Activated T-cell treated with anti-CD3 and anti-CD28 coated beads, Interleukin-2, amount 50 U/mL, for 24 hours (primary cell): ENCODE results near the gene RALBP1.
"Not testable (repeated sequence)": the region's sequence is repeated elsewhere in the genome, so short reads cannot be mapped to it uniquely, and the experiment has no call there.

ENCODE experiments used
- DNase-seq: peaks from one replicate; pipeline ENCODE4 v3.0.0-alpha.2; 2020
- H3K27ac Mint-ChIP-seq: 2 replicates; pipeline ENCODE4 v1.8.0; 2020; ENCODE audit warnings: mild to moderate bottlenecking, mixed read lengths
- H3K27me3 Mint-ChIP-seq: 2 replicates; pipeline ENCODE4 v1.8.0; 2020; ENCODE audit warnings: mixed read lengths
- H3K36me3 Mint-ChIP-seq: 2 replicates; pipeline ENCODE4 v1.8.0; 2020; ENCODE audit warnings: low read depth, mixed read lengths
- H3K4me1 Mint-ChIP-seq: 2 replicates; pipeline ENCODE4 v1.8.0; 2020; ENCODE audit warnings: low read depth, mixed read lengths
- H3K4me3 Mint-ChIP-seq: 2 replicates; pipeline ENCODE4 v1.8.0; 2020; ENCODE audit warnings: mild to moderate bottlenecking, moderate library complexity, mixed read lengths
- H3K9me3 Mint-ChIP-seq: 2 replicates; pipeline ENCODE4 v1.8.0; 2020; ENCODE audit warnings: mixed read lengths

Gene RALBP1

DNA sequence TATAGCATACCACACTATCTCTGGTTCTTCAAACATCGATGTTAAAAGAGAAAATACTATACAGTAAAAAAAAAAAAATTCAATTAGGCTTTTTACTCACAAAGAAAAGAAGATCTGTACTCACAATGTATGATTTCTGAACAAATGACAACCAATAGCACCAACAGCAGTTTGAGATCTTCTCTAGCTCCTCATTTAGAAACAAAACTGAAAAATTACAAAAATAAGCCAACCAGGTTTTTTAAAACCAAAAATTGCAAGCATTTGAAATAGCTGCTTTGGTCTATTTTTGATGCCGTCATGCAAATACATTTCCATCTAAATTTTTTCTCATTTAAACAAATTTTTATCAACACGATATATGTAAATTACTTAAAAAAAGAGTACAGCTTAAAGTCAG lies 34.3 kb upstream of the RALBP1 start:
- H3K27me3 Mint-ChIP-seq: no peaks in the 10 kb centered on the region
- H3K9me3 Mint-ChIP-seq: no peaks in the 10 kb centered on the region
- no peak overlapping the region for H3K27ac Mint-ChIP-seq
- H3K4me3 Mint-ChIP-seq: no peak overlapping the region
- no peaks in the 10 kb centered on the region for H3K4me1 Mint-ChIP-seq
- no peaks in the 10 kb centered on the region for H3K36me3 Mint-ChIP-seq
- no peak for DNase-seq

DNA sequence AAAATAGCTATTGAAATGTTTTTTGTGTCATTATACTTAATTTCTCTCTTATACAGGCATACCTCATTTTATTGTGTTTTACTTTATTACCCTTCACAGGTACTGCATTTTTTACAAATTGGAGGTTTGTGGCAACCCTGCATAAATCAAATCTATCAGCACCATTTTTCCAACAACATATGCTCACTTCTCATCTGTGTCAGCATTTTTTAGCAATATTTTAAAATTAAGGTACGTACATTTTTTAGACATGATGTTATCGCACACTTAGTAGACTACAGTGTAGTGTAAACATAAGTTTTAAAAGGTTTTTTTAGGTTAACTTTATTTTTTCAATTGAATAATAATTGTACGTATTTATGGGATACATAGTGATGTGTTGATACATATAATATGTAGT lies 30.8 kb upstream of the RALBP1 start:
- H3K36me3 Mint-ChIP-seq: no peaks in the 10 kb centered on the region
- H3K4me1 Mint-ChIP-seq: no peaks in the 10 kb centered on the region
- peaks cover 12% of the 10 kb centered on the region for H3K9me3 Mint-ChIP-seq
- no peak overlapping the region for H3K27ac Mint-ChIP-seq
- H3K4me3 Mint-ChIP-seq: no peak overlapping the region
- H3K27me3 Mint-ChIP-seq: peaks cover 2% of the 10 kb centered on the region
- DNase-seq: no peak

DNA sequence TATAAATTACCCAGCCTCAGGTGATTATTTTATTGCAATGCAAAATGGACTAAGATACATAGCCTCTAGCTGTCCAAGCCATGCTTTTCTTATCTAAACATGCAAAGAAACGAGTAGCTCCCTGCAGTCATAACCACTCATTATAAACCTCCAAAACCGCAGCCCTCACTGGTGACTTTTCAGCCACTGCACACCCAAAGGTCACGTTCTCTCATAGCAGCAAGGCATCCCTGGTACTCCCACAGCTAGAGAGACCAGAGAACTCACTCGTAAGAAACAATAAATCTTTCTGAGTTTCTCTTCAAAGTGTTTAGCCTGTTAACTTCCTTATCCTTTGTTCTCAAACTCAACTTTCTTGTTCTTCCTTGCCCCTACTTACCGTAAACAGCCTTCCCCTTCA lies 28.5 kb upstream of the RALBP1 start:
- H3K4me1 Mint-ChIP-seq: no peaks in the 10 kb centered on the region
- H3K27me3 Mint-ChIP-seq: peaks cover 10% of the 10 kb centered on the region
- no peak for DNase-seq
- H3K36me3 Mint-ChIP-seq: no peaks in the 10 kb centered on the region
- H3K4me3 Mint-ChIP-seq: no peak overlapping the region
- H3K9me3 Mint-ChIP-seq: peaks cover 12% of the 10 kb centered on the region
- H3K27ac Mint-ChIP-seq: no peak overlapping the region

DNA sequence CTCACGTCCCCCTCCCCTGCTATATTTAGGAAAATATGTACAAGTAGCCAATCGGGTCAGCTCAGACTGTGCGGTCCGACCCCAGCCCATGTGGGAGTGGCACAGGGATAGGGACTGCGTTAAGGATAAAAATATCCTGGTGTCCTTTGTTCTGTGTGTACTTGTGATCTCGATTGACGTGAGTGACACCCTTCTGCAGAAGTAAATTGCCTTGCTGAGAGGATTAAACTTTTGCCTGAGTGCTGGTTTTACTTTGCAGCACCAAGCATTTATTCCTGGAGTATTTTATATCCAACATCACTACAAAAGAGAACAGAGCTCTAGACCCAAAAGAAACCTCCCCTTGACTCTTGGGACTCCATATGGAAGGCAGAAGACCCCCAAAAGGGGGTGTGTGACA lies 28.0 kb upstream of the RALBP1 start:
- Mint-ChIP-seq H3K36me3 (no peaks in the 10 kb centered on the region), H3K9me3 (peaks cover 12% of the 10 kb centered on the region), H3K4me1 (no peaks in the 10 kb centered on the region), H3K27me3 (peaks cover 10% of the 10 kb centered on the region), H3K4me3 (no peak overlapping the region), H3K27ac (no peak overlapping the region)
- no peak for DNase-seq

DNA sequence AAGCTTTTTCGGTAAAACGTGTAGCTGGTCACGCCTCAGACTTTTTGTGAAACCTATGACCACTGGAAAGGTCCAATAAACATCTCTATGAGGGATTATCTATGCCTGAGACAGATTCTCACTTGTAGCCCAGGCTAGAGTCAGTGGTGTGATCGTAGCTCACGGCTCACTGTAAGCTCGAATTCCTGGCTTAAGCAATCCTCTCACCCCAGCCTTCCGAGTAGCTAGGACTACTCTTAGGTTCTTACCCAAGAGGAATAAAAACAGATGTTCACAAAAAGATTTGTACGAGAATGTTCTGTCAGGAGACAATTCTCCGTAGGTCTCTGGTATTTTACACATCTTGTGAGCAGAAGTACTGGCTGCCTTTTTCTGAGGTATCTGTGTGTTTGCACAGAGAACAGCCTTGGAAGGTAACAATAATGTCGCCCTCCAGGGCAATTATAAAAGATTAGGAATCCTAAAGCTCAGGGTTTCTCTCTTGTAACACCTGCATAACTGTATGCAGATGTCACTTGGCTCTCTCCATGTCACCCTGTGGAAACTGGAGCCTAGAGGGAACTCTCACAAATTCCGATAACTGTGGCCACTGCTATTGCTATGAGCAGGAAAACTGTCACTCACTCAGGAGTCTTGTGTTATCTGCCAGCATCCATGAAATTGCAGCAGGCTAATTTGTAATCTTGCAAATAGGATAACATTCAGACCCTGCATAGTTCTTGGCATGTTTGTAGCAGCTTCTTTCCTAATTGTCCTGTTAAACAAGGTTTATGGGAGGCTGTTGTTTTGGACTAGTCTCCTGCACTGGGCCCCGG lies 25.5 kb upstream of the RALBP1 start:
- no peak overlapping the region for H3K4me3 Mint-ChIP-seq
- H3K27ac Mint-ChIP-seq: no peak overlapping the region
- peaks cover 10% of the 10 kb centered on the region for H3K27me3 Mint-ChIP-seq
- H3K36me3 Mint-ChIP-seq: no peaks in the 10 kb centered on the region
- no peak for DNase-seq
- H3K4me1 Mint-ChIP-seq: peaks cover 3% of the 10 kb centered on the region
- peaks cover 12% of the 10 kb centered on the region for H3K9me3 Mint-ChIP-seq

DNA sequence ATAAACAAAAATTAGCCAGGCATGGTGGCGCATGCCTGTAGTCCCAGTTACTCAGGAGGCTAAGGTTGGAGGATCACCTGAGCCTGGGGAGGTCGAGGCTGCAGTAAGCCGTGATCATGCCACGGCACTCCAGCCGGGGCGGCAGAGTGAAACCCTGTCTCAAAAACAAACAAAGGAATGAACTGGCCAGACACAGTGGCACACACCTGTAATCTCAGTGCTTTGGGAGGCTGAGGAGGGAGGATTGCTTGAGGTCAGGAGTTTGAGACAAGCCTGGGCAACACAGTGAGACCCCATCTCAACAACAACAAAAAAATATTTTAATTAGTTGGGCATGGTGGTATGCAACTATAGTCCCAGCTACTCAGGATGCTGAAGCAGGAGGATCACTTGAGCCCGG lies 24.4 kb upstream of the RALBP1 start:
- H3K9me3 Mint-ChIP-seq: peaks cover 17% of the 10 kb centered on the region
- not testable (repeated sequence) for H3K27ac Mint-ChIP-seq, H3K27me3 Mint-ChIP-seq, H3K36me3 Mint-ChIP-seq, H3K4me3 Mint-ChIP-seq, H3K4me1 Mint-ChIP-seq, DNase-seq

DNA sequence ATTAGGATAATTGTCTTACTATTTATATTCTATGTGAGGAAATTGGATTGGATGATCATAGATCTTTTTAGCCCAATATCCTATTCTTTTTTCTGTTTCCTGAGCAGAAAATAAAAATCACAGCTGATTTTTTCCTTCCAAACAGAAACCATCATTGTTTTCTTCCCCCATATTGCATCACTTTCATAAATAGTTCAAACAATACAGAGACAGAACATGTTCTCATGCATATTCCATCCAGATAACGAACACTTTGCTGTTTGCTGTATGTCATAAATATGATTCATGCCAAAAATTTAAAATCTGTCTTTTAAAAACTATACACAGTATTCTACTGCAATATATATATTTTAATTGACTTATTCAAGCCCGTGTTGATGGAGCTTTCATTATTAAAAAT lies 22.0 kb upstream of the RALBP1 start:
- no peak overlapping the region for H3K27ac Mint-ChIP-seq
- H3K4me1 Mint-ChIP-seq: peaks cover 3% of the 10 kb centered on the region
- H3K27me3 Mint-ChIP-seq: peaks cover 8% of the 10 kb centered on the region
- peaks cover 15% of the 10 kb centered on the region for H3K9me3 Mint-ChIP-seq
- H3K4me3 Mint-ChIP-seq: no peak overlapping the region
- H3K36me3 Mint-ChIP-seq: peaks cover 1% of the 10 kb centered on the region
- no peak for DNase-seq

DNA sequence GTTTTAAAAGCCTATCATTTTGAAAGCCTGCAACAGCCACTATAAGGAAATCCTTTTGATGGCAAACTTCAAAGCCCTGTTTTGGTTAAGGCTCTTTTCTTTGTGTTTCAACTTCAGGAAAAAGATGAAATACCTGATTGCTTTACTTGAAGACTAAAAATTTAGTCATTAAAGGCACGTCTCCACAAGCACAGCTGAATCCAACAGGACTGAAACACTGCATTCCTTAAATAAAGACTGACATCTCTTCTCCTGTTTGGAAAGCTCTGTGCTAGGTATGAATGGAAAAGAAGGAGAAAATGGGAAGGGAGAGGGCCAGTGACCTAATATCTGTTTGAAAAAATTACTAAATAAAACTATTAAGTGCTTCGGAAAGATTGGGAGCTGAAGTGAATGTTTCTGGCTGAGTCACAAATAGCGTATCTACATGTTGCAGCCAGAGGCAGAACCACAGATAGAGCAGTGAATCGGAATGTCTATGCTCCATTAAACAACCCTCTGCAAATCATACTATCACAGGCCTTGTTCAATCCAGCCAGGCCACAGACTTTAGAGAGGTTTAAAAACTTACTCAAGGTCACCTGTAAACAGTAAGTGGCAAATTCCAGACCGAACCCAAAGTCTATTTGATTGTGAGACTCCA lies 21.1 kb upstream of the RALBP1 start:
- Mint-ChIP-seq H3K36me3 (peaks cover 1% of the 10 kb centered on the region), H3K27me3 (peaks cover 8% of the 10 kb centered on the region), H3K27ac (no peak overlapping the region), H3K9me3 (peaks cover 15% of the 10 kb centered on the region), H3K4me3 (no peak overlapping the region), H3K4me1 (peaks cover 3% of the 10 kb centered on the region)
- DNase-seq: no peak

DNA sequence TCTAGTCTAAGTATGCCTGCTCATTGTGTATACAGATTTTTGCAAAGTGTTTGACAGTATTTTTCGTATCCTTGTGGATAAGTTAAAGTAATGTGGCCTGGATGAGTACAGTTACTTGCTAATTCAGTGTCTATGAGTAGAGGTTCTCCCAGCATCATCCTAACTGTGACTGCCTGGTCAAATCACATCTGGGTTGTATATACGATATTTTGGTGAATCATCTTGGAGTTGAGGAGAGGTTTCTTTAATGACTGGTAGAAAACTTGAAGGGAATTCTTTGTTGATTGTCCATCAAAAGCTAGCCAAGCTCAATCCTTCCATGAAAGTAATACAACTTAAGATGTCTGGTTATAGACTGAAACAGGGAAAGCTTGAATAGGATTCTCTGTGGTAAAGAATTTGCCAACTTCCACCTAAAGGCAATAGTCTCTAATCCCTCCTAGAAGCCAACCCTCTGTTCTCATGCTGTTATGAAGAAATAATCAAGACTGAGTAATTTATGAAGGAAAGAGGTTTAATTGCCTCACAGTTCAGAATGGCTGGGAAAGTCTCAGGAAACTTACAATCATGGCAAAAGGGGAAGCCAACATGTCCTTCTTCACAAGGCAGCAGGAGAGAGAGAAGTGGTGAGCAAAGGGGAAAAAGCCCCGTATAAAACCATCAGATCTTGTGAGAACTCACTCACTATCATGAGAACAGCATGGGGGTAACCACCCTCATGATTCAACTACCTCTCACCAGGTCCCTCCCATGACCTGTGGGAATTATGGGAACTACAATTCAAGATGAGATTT lies 19.4 kb upstream of the RALBP1 start:
- Mint-ChIP-seq H3K27me3 (peaks cover 2% of the 10 kb centered on the region), H3K4me1 (peaks cover 3% of the 10 kb centered on the region), H3K9me3 (peaks cover 15% of the 10 kb centered on the region), H3K4me3 (no peak overlapping the region), H3K36me3 (peaks cover 1% of the 10 kb centered on the region), H3K27ac (no peak overlapping the region)
- no peak for DNase-seq

DNA sequence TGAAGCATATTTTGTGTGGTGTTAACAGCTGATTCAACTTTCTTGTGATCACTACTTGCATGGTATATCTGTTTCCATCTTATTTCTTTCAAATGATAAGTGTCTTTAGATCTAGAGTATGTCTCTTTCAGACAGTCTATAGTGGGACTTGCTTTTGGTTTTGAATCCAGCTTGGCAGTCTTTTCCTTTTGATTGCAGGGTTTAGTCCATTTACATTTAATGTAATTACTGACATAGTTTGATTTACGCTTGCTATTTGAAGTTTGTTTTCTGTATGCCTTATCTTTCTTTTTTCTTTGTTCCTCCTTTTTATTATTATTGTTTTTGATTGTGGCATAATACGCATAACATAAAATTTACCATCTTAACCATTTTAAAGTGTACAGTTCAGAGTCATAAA lies 9.2 kb upstream of the RALBP1 start:
- H3K4me1 Mint-ChIP-seq: peaks cover 8% of the 10 kb centered on the region
- peaks cover 20% of the 10 kb centered on the region for H3K9me3 Mint-ChIP-seq
- DNase-seq: no peak
- no peak overlapping the region for H3K4me3 Mint-ChIP-seq
- peaks cover 2% of the 10 kb centered on the region for H3K27me3 Mint-ChIP-seq
- no peaks in the 10 kb centered on the region for H3K36me3 Mint-ChIP-seq
- no peak overlapping the region for H3K27ac Mint-ChIP-seq

DNA sequence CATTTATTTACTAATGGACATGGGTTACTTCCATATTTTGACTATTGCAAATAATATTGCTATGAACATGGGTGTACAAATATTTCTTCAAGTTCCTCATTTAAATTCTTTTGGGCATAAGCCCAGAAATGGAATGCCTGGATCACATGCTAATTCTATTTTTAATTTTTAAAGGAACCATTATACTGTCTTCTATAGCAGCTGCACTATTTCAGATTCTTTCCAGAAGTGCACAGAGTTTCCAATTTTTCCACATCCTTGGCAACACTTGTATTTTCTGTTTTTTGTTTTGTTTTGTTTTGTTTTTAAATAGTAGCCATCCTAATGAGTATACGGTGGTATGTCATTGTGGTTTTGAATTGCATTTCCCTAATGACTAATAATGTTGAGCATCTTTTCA lies 8.5 kb upstream of the RALBP1 start:
- DNase-seq: no peak
- Mint-ChIP-seq H3K27me3 (peaks cover 2% of the 10 kb centered on the region), H3K9me3 (peaks cover 20% of the 10 kb centered on the region), H3K36me3 (no peaks in the 10 kb centered on the region), H3K4me1 (peaks cover 6% of the 10 kb centered on the region), H3K4me3 (no peak overlapping the region), H3K27ac (no peak overlapping the region)

DNA sequence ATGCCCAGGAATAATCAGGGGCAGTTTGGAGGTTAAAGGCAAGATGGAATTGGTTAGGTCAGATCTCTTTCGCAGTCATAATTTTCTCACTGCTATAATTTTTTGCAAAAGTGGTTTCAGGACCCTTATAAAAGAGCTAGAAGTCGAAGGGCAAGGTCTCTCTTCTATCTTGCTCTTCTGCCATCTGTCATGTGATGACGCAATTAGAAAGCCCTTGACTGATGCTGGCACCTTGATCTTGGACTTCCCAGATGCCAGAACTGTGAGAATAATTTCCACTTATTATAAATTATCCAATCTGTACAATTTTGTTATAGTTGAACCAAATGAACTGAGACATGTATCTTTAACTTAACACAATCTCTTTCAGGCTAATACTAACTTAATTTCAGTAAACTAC lies 6.3 kb upstream of the RALBP1 start:
- Mint-ChIP-seq H3K27me3 (peaks cover 17% of the 10 kb centered on the region), H3K27ac (no peak overlapping the region), H3K4me3 (no peak overlapping the region), H3K36me3 (no peaks in the 10 kb centered on the region), H3K9me3 (peaks cover 20% of the 10 kb centered on the region), H3K4me1 (peaks cover 5% of the 10 kb centered on the region)
- DNase-seq: no peak

DNA sequence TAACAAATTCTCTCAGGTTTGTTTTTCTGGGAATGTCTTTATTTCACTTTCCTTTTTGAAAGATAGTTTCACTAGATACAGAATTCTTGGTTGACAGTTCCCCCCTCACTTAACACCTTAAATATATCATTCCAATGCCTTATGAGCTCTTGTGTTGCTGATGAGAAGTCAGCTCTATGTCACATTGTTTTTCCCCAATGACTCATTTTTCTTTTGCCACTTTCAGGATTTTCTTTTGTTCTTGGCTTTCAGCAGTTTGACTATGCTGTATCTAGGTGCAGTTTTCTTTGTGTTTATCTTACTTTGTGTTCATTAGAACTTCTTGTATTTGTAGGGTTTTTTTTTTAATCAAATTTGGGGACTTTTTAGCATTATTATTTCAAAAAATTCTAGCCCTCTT lies 5.6 kb upstream of the RALBP1 start:
- peaks cover 19% of the 10 kb centered on the region for H3K27me3 Mint-ChIP-seq
- no peak overlapping the region for H3K27ac Mint-ChIP-seq

DNA sequence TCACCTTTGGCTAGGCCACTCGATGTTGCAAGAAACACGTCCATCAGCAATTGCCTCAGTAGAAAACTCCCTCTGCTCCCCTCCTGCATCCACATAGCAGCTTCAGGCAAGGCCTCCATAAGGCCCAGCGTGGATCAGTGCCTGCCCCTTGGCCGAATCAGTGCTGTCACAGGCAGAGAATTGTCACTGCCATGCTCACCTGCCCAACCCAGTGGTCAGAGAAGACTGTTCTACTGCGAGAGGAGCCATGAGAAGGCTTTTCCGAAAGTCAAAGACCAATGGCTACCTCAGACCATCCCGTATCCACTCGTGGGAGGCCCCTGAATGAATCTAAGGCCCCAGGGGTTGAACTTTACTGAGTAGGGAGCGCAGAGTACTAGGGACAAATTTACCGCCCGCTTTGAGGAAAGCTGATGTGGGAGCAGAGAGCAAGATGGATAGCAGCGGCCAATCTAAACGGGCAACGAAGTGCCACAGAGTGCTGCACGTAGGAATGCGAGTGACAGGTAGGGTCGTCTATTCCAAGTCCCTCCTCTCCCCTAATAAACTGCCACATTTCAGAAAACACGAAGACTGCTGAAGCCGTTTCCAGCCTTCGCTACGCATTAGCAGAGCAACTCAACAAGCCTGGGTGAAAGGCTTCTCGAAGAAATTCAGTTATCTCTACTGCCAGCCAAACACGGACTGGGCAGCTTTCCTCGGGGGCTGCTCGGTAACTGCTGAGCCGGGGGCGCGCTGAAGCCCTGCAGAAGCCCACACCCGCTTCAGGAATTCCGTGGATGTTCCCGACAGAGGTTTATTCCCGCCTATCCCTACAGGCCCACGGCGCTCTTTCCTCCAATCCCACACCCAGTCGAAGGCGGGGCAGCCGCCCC lies 968 bp upstream of the RALBP1 start:
- Mint-ChIP-seq H3K27me3 (peaks cover 16% of the 10 kb centered on the region), H3K27ac (peak overlapping the region; percentile 95), H3K4me1 (peaks cover 33% of the 10 kb centered on the region), H3K36me3 (peaks cover 29% of the 10 kb centered on the region), H3K4me3 (peak overlapping the region; percentile 89), H3K9me3 (peaks cover 4% of the 10 kb centered on the region)
- no peak for DNase-seq

More for the DNA sequence above, 5.6 kb upstream of the RALBP1 start:
- H3K9me3 Mint-ChIP-seq: peaks cover 20% of the 10 kb centered on the region
- no peak overlapping the region for H3K4me3 Mint-ChIP-seq
- no peak for DNase-seq
- peaks cover 11% of the 10 kb centered on the region for H3K4me1 Mint-ChIP-seq
- peaks cover under 1% of the 10 kb centered on the region for H3K36me3 Mint-ChIP-seq
